H1 (cell line): ENCODE data around the gene NEGR1. TPM values are rescaled to one million over a fixed set of nuclear protein-coding genes. Genes with fewer than 3 reads are reported as not detected.
A peak's percentile ranks its signal among the peaks of the same experiment; 100 is the strongest.

Experiments
- CTCF ChIA-PET: fragments of 300-600 bp; sonication (Branson Sonifier 250); formaldehyde crosslinking; loops from one replicate; lab custom pipeline; 2021; ENCODE audit not compliant: partially characterized antibody; lab: Charles Lee
- POLR2A ChIA-PET: fragments of 300-600 bp; sonication (Branson Sonifier 250); formaldehyde crosslinking; loops from one replicate; lab custom pipeline; 2021; ENCODE audit warnings: inconsistent platforms; ENCODE audit not compliant: partially characterized antibody; lab: Charles Lee
- DNase-seq, 2 experiments: peaks; one replicate each; pipeline versions ENCODE4 v3.0.0 to v3.0.0-alpha.2; 2010 to 2022; ENCODE audit warnings: low spot score in 2 of 2, low read depth in 1 of 2, mixed read lengths in 1 of 2
- FAIRE-seq: peaks from 2 replicates; lab custom pipeline; 2011; peaks lifted over from hg19 to GRCh38; lab: Jason Lieb, UNC
- H2AFZ ChIP-seq: 2 replicates; pipeline ENCODE4 v1.8.1; 2012; ENCODE audit warnings: low read length, inconsistent platforms
- H2AK5ac ChIP-seq: 2 replicates; pipeline ENCODE4 v1.6.1; 2013; ENCODE audit warnings: low read depth, low read length
- H2BK120ac ChIP-seq: replicated peaks from 2 replicates; pipeline ENCODE3; 2013; ENCODE audit warnings: low read depth, low read length, inconsistent platforms
- H2BK12ac ChIP-seq: 2 replicates; pipeline ENCODE4 v1.6.1; 2013; ENCODE audit warnings: low read depth, low read length
- H2BK15ac ChIP-seq: 2 replicates; pipeline ENCODE4 v1.6.1; 2013; ENCODE audit warnings: low read length
- H2BK20ac ChIP-seq: 2 replicates; pipeline ENCODE4 v1.6.1; 2013; ENCODE audit warnings: low read length
- H2BK5ac ChIP-seq: 2 replicates; pipeline ENCODE4 v1.6.1; 2013; ENCODE audit warnings: low read depth, low read length
- H3K14ac ChIP-seq: 2 replicates; pipeline ENCODE4 v1.6.1; 2013; ENCODE audit warnings: inconsistent platforms; ENCODE audit not compliant: insufficient read length
- H3K18ac ChIP-seq: 2 replicates; pipeline ENCODE4 v1.6.1; 2013; ENCODE audit warnings: low read length; ENCODE audit errors: extremely low read depth
- H3K23ac ChIP-seq: 2 replicates; pipeline ENCODE4 v1.6.1; 2013; ENCODE audit warnings: inconsistent platforms; ENCODE audit not compliant: insufficient read length
- H3K23me2 ChIP-seq: 2 replicates; pipeline ENCODE4 v1.6.1; 2013; ENCODE audit warnings: low read depth, low read length
- H3K27ac ChIP-seq: 2 replicates; pipeline ENCODE4 v1.6.1; 2011; ENCODE audit warnings: low read depth, low read length, inconsistent platforms
- H3K27me3 ChIP-seq, 4 experiments: replicated peaks in 1 of 4; 1 replicate in 1 of 4; 2 replicates in 3 of 4; pipeline versions ENCODE4 v1.6.1 to v1.8.1; 2011 to 2013; ENCODE audit warnings: low read length in 3 of 4, mild to moderate bottlenecking in 3 of 4, inconsistent platforms in 2 of 4, mixed read lengths in 2 of 4, moderate library complexity in 1 of 4; ENCODE audit not compliant: control insufficient read depth in 3 of 4, insufficient read depth in 3 of 4; ENCODE audit errors: extremely low read depth in 1 of 4
- H3K36me3 ChIP-seq, 4 experiments: 2 replicates each; pipeline versions ENCODE4 v1.6.1 to v1.8.1; 2011 to 2013; ENCODE audit warnings: mild to moderate bottlenecking in 4 of 4, low read length in 3 of 4, moderate library complexity in 2 of 4, control low read depth in 1 of 4, inconsistent platforms in 1 of 4; ENCODE audit not compliant: insufficient read depth in 4 of 4, control insufficient read depth in 2 of 4
- H3K4ac ChIP-seq: replicated peaks from 2 replicates; pipeline ENCODE3; 2013; ENCODE audit warnings: low read length, low read depth, mixed read lengths, inconsistent platforms; ENCODE audit not compliant: insufficient read length
- H3K4me1 ChIP-seq, 4 experiments: replicated peaks in 1 of 4; 1 replicate in 1 of 4; 2 replicates in 3 of 4; pipeline versions ENCODE4 v1.6.1 to v1.8.1; 2011 to 2013; ENCODE audit warnings: low read length in 3 of 4, inconsistent platforms in 2 of 4, mixed read lengths in 1 of 4; ENCODE audit not compliant: insufficient read depth in 4 of 4, control insufficient read depth in 3 of 4
- H3K4me2 ChIP-seq, 2 experiments: 2 replicates each; pipeline versions ENCODE4 v1.6.1 to v1.8.1; 2011 to 2013; ENCODE audit warnings: low read depth in 2 of 2, low read length in 2 of 2, control low read depth in 1 of 2, inconsistent platforms in 1 of 2, mild to moderate bottlenecking in 1 of 2; ENCODE audit not compliant: insufficient read depth in 1 of 2
- H3K4me3 ChIP-seq, 4 experiments: fragments of 200-600, 300-600 bp in 1 of 4; sonication (generic), shearing (Covaris generic), sonication (Bioruptor Twin) in 1 of 4; 2 replicates each; pipeline versions ENCODE4 v1.5.1 to v1.8.1; 2011 to 2016; ENCODE audit warnings: low read length in 4 of 4, low read depth in 3 of 4, control low read depth in 2 of 4, inconsistent platforms in 2 of 4, mild to moderate bottlenecking in 2 of 4, mixed read lengths in 1 of 4, moderate library complexity in 1 of 4; ENCODE audit not compliant: insufficient read depth in 2 of 4; ENCODE audit errors: extremely low read depth in 1 of 4
- H3K56ac ChIP-seq: replicated peaks from 2 replicates; pipeline ENCODE3; 2013; ENCODE audit warnings: low read depth, mild to moderate bottlenecking, mixed read lengths, low read length, inconsistent platforms; ENCODE audit not compliant: insufficient read length
- H3K79me1 ChIP-seq: 2 replicates; pipeline ENCODE4 v1.6.1; 2013; ENCODE audit warnings: low read depth, low read length, control low read depth
- H3K79me2 ChIP-seq, 2 experiments: 2 replicates each; pipeline versions ENCODE4 v1.6.1 to v1.8.1; 2012 to 2013; ENCODE audit warnings: low read length in 2 of 2, mild to moderate bottlenecking in 2 of 2, inconsistent platforms in 1 of 2; ENCODE audit not compliant: insufficient read depth in 2 of 2, control insufficient read depth in 1 of 2
- H3K9ac ChIP-seq, 4 experiments: replicated peaks in 1 of 4; 1 replicate in 1 of 4; 2 replicates in 3 of 4; pipeline versions ENCODE4 v1.6.1 to v1.8.1; 2011 to 2013; ENCODE audit warnings: low read depth in 3 of 4, low read length in 3 of 4, control low read depth in 2 of 4, mild to moderate bottlenecking in 2 of 4, moderate library complexity in 2 of 4, inconsistent platforms in 1 of 4; ENCODE audit errors: extremely low read depth in 1 of 4
- H3K9me3 ChIP-seq, 2 experiments: 2 replicates each; pipeline versions ENCODE4 v1.6.1 to v1.8.1; 2012 to 2013; ENCODE audit warnings: mild to moderate bottlenecking in 2 of 2, moderate library complexity in 2 of 2, control low read depth in 1 of 2, inconsistent platforms in 1 of 2, low read depth in 1 of 2, low read length in 1 of 2, mixed read lengths in 1 of 2; ENCODE audit not compliant: insufficient read depth in 2 of 2
- H4K20me1 ChIP-seq, 2 experiments: replicated peaks in 1 of 2; 2 replicates each; pipeline versions ENCODE3 to v1.8.1; 2011 to 2013; ENCODE audit warnings: inconsistent platforms in 2 of 2, low read length in 2 of 2, mild to moderate bottlenecking in 1 of 2; ENCODE audit not compliant: insufficient read depth in 2 of 2, control insufficient read depth in 1 of 2
- H4K5ac ChIP-seq: 2 replicates; pipeline ENCODE4 v1.6.1; 2013; ENCODE audit warnings: low read length, low read depth, mixed read lengths, inconsistent platforms; ENCODE audit not compliant: insufficient read length
- H4K8ac ChIP-seq: 2 replicates; pipeline ENCODE4 v1.8.0; 2013; ENCODE audit warnings: mild to moderate bottlenecking, moderate library complexity, low read length, inconsistent platforms; ENCODE audit not compliant: insufficient read depth; ENCODE audit errors: extremely low read depth
- H4K91ac ChIP-seq: replicated peaks from 2 replicates; pipeline ENCODE3; 2013; ENCODE audit warnings: low read length, mixed read lengths, inconsistent platforms; ENCODE audit not compliant: insufficient read length
- CTBP2 ChIP-seq: IDR thresholded peaks from 2 replicates; pipeline ENCODE4 v1.7.0; 2011; ENCODE audit warnings: borderline replicate concordance, mild to moderate bottlenecking, moderate library complexity, mixed read lengths, low read length; ENCODE audit not compliant: insufficient read depth, insufficient read length
- HDAC2 ChIP-seq, 2 experiments: fragments of 300-600 bp in 1 of 2; sonication (generic) in 1 of 2; IDR thresholded peaks; 2 replicates each; pipeline ENCODE4 v1.6.1; 2011 to 2012; ENCODE audit warnings: low read depth in 2 of 2, low read length in 2 of 2, mild to moderate bottlenecking in 2 of 2, moderate library complexity in 2 of 2, borderline replicate concordance in 1 of 2, inconsistent platforms in 1 of 2
- NANOG ChIP-seq: IDR thresholded peaks from 2 replicates; pipeline ENCODE4 v1.6.1; 2011; ENCODE audit warnings: low read length, low read depth, mild to moderate bottlenecking, inconsistent platforms; ENCODE audit not compliant: insufficient read depth, poor library complexity, severe bottlenecking
- NRF1 ChIP-seq: IDR thresholded peaks from 2 replicates; pipeline ENCODE4 v1.6.1; 2011; ENCODE audit warnings: mild to moderate bottlenecking, low read depth, low read length, improper control_type of control experiment
- POU5F1 ChIP-seq: IDR thresholded peaks from 2 replicates; pipeline ENCODE4 v1.6.1; 2011; ENCODE audit warnings: low read depth, mild to moderate bottlenecking, low read length, moderate library complexity
- RBBP5 ChIP-seq: IDR thresholded peaks from 2 replicates; pipeline ENCODE4 v1.7.1; 2012; ENCODE audit warnings: low read depth, mild to moderate bottlenecking, inconsistent platforms, low read length, moderate library complexity, borderline replicate concordance
- RXRA ChIP-seq: IDR thresholded peaks from 2 replicates; pipeline ENCODE4 v1.6.1; 2011; ENCODE audit warnings: low read depth, mild to moderate bottlenecking, low read length, moderate library complexity; ENCODE audit not compliant: insufficient read depth
- TCF12 ChIP-seq: IDR thresholded peaks from 2 replicates; pipeline ENCODE4 v1.6.1; 2011; ENCODE audit warnings: low read depth, mild to moderate bottlenecking, low read length
- YY1 ChIP-seq: IDR thresholded peaks from 2 replicates; pipeline ENCODE4 v1.6.1; 2011; ENCODE audit warnings: low read depth, mild to moderate bottlenecking, low read length
- ZNF274 ChIP-seq: IDR thresholded peaks from 2 replicates; pipeline ENCODE4 v1.7.0; 2012; ENCODE audit warnings: low read length, borderline replicate concordance; ENCODE audit errors: extremely low read depth
- WGBS, 2 experiments: shearing (Covaris generic) in 1 of 2; methylation state at CpG; one replicate each; pipeline versions ENCODE4 v1.1.6 to v1.1.7; 2013 to 2015; ENCODE audit warnings: low lambda C conversion rate in 2 of 2, mixed read lengths in 2 of 2, inconsistent platforms in 1 of 2, low coverage in 1 of 2, missing lambda C conversion rate in 1 of 2; ENCODE audit not compliant: insufficient replicate concordance in 2 of 2, insufficient coverage in 1 of 2, insufficient read length in 1 of 2; ENCODE audit errors: extremely low coverage in 1 of 2, missing lambda C conversion rate in 1 of 2; 5-methylcytosine and 5-hydroxymethylcytosine counted together
- polyA plus RNA-seq, 7 experiments: library from polyadenylated mRNA; depleted of rRNA in 3 of 7; stranded (reverse) in 5 of 7; unstranded in 2 of 7; fragments of >200 nt in 5 of 7; fragments of 200-250 nt in 2 of 7; gene quantifications; 1 replicate in 5 of 7; 2 replicates in 1 of 7; 4 replicates in 1 of 7; pipeline versions ENCODE4 v1.2.1 to v1.2.3, GENCODE V29; 2011 to 2013; ENCODE audit warnings: missing spikeins in 2 of 7, mixed read lengths in 2 of 7
- total RNA-seq: library from RNA; stranded (reverse); fragmentation: NEBNext Ultra II Directional; extraction: Animal tissue kit (Norgen Biotek cat#: 25700); gene quantifications from 2 replicates; pipeline ENCODE4 v1.2.1, GENCODE V29; 2021
- TF ChIP-seq, protein P1 (sequence below): IDR thresholded peaks from 2 replicates; pipeline ENCODE4 v1.6.1; 2012; ENCODE audit warnings: inconsistent platforms
- TF ChIP-seq, protein P2 (sequence below): IDR thresholded peaks from 2 replicates; pipeline ENCODE4 v1.6.1; 2012; ENCODE audit warnings: inconsistent platforms

The NEGR1 gene
- total and polyA plus RNA-seq, 2 of the 8 experiments (the other 6 are each of a cell fraction or from before 2014, with no cell fraction given): 0.71 to 1.3 TPM

- no peaks in the 10 kb centered on the region for H3K79me1 ChIP-seq
- no peak overlapping the region for H4K5ac ChIP-seq
- no peak overlapping the region for H3K9ac ChIP-seq
- no peak overlapping the region for H3K4me2 ChIP-seq
- no peak overlapping the region for H3K23ac ChIP-seq
- H4K8ac ChIP-seq: no peak overlapping the region
- H2AFZ ChIP-seq: no peak overlapping the region
- H3K36me3 ChIP-seq: no peaks in the 10 kb centered on the region
- peak overlapping the region; percentile 43 for H2BK120ac ChIP-seq
- H3K56ac ChIP-seq: no peak overlapping the region
- H2BK5ac ChIP-seq: no peak overlapping the region; the same call in 1 of the 2 replicates
- CTCF ChIA-PET: no interaction called here
- no peak overlapping the region for H3K14ac ChIP-seq
- no peak overlapping the region for H3K4ac ChIP-seq
- H3K18ac ChIP-seq: peak overlapping the region; percentile 55; the same call in 1 of the 2 replicates
- H2BK15ac ChIP-seq: no peak overlapping the region
- no peak overlapping the region for H2BK20ac ChIP-seq
- H2AK5ac ChIP-seq: no peak overlapping the region
- H3K23me2 ChIP-seq: no peaks in the 10 kb centered on the region
- POLR2A ChIA-PET: interaction anchor here (1.1 kb wide), 1 partner anchor 11 kb away, joined by 5 read pairs; no protein-coding TSS in a partner anchor
- H2BK12ac ChIP-seq: no peak overlapping the region
- no peak overlapping the region for H4K91ac ChIP-seq
- H3K27ac ChIP-seq: no peak overlapping the region
- H4K20me1 ChIP-seq: no peaks in the 10 kb centered on the region
- no peaks in the 10 kb centered on the region for H3K9me3 ChIP-seq
- no peaks in the 10 kb centered on the region for H3K79me2 ChIP-seq
- H3K4me3 ChIP-seq: no peak overlapping the region; a peak in 1 of 8 replicates
- peak in 1 of 2 experiments; percentile 49 for DNase-seq
- no peak for FAIRE-seq
- H3K4me1 ChIP-seq: peaks cover 0 to 2% (median 0%) of the 10 kb centered on the region in 4 experiments; a peak in 1 of 7 replicates
- 76% methylated on average over 9 of the region's 9 CpGs; no CpG with 5 or more reads in 1 of the 2 experiments for WGBS, 2 experiments
- no peaks in the 10 kb centered on the region for H3K27me3 ChIP-seq
- TF ChIP-seq RBBP5 (no peak), ZNF274 (no peak), NRF1 (no peak), CTBP2 (no peak), HDAC2 (IDR thresholded peaks at IDR 0.05; ENCODE audit: borderline replicate concordance in 1 of 2, low read depth in 2 of 2, low read length in 2 of 2) (no peak), TCF12 (0 out of 2 replicates have a peak, but pooled peaks have one; percentile 67), NANOG (no peak), RXRA (no peak), YY1 (peak; percentile 90), POU5F1 (peak; percentile 19; the same call in 1 of the 2 replicates)
- TF ChIP-seq, protein P1, sequence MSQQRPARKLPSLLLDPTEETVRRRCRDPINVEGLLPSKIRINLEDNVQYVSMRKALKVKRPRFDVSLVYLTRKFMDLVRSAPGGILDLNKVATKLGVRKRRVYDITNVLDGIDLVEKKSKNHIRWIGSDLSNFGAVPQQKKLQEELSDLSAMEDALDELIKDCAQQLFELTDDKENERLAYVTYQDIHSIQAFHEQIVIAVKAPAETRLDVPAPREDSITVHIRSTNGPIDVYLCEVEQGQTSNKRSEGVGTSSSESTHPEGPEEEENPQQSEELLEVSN: peak; percentile 47; the same call in 1 of the 2 replicates
- TF ChIP-seq, protein P2, sequence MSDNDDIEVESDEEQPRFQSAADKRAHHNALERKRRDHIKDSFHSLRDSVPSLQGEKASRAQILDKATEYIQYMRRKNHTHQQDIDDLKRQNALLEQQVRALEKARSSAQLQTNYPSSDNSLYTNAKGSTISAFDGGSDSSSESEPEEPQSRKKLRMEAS: peak; percentile 80
These were observed 247.5 kb downstream of the NEGR1 start for GRCh38 chr1:72034827-72035226.
